Endothelial cell of umbilical vein (primary cell): ENCODE measurements around the gene ARHGAP45. TPM values are rescaled to one million over a fixed set of nuclear protein-coding genes. Genes with fewer than 3 reads are reported as not detected.

Source experiments
- BruUV-seq: library from RNA; stranded (reverse); fragments of 400-500 nt; replicated peaks from 2 replicates; lab custom pipeline; 2021; lab: Mats Ljungman, UMichigan
- CTCF ChIA-PET: fragments of 300-600, 350-600 bp; sonication (Branson Sonifier 250); formaldehyde crosslinking; loops from one replicate; lab custom pipeline; 2021; ENCODE audit warnings: antibody characterized with exemption, inconsistent platforms; lab: Charles Lee
- POLR2A ChIA-PET: fragments of 300-600, 350-600 bp; sonication (Branson Sonifier 250); formaldehyde crosslinking; loops from one replicate; lab custom pipeline; 2021; ENCODE audit warnings: antibody characterized with exemption, inconsistent platforms; lab: Charles Lee
- DNase-seq: peaks from one replicate; pipeline ENCODE4 v3.0.0-alpha.2; 2011; ENCODE audit warnings: low read depth, low spot score
- FAIRE-seq: peaks from 2 replicates; lab custom pipeline; 2011; peaks lifted over from hg19 to GRCh38; lab: Jason Lieb, UNC
- H2AFZ ChIP-seq: 2 replicates; pipeline ENCODE4 v1.6.0; 2012; ENCODE audit warnings: low read depth, low read length, control low read depth, inconsistent platforms
- H3K27ac ChIP-seq: 2 replicates; pipeline ENCODE4 v1.5.1; 2011; ENCODE audit warnings: low read depth, mild to moderate bottlenecking, control low read depth, low read length, moderate library complexity; ENCODE audit not compliant: insufficient read depth
- H3K27me3 ChIP-seq, 2 experiments: 2 replicates each; pipeline versions ENCODE4 v1.6.0 to v1.6.1; 2011; ENCODE audit warnings: low read length in 2 of 2, mixed read lengths in 1 of 2; ENCODE audit not compliant: control insufficient read depth in 2 of 2, insufficient read depth in 2 of 2
- H3K36me3 ChIP-seq, 2 experiments: 2 replicates in 1 of 2; 3 replicates in 1 of 2; pipeline ENCODE4 v1.5.1; 2011; ENCODE audit warnings: low read length in 2 of 2, mild to moderate bottlenecking in 1 of 2, moderate library complexity in 1 of 2; ENCODE audit not compliant: control insufficient read depth in 2 of 2, insufficient read depth in 2 of 2; ENCODE audit errors: extremely low read depth in 1 of 2
- H3K4me1 ChIP-seq: 3 replicates; pipeline ENCODE4 v1.5.1; 2011; ENCODE audit warnings: mild to moderate bottlenecking, low read length; ENCODE audit not compliant: control insufficient read depth, insufficient read depth; ENCODE audit errors: extremely low read depth
- H3K4me2 ChIP-seq: 2 replicates; pipeline ENCODE4 v1.6.1; 2011; ENCODE audit warnings: low read length, control low read depth, mixed read lengths; ENCODE audit not compliant: insufficient read depth
- H3K4me3 ChIP-seq, 3 experiments: fragments of 200-600 bp in 1 of 3; sonication (generic), shearing (Covaris generic) in 1 of 3; replicated peaks in 1 of 3; 2 replicates each; pipeline ENCODE4 v1.5.1; 2011 to 2016; ENCODE audit warnings: control low read depth in 3 of 3, low read length in 3 of 3, mild to moderate bottlenecking in 2 of 3, inconsistent platforms in 1 of 3, low read depth in 1 of 3, moderate library complexity in 1 of 3; ENCODE audit not compliant: insufficient read depth in 1 of 3
- H3K79me2 ChIP-seq: 2 replicates; pipeline ENCODE4 v1.6.0; 2012; ENCODE audit warnings: low read length, inconsistent platforms; ENCODE audit not compliant: control insufficient read depth, insufficient read depth
- H3K9ac ChIP-seq: replicated peaks from 2 replicates; pipeline ENCODE3; 2011; ENCODE audit warnings: low read length, control low read depth; ENCODE audit not compliant: insufficient read depth; ENCODE audit errors: extremely low read depth
- H3K9me1 ChIP-seq: replicated peaks from 3 replicates; pipeline ENCODE4 v1.6.0; 2011; ENCODE audit warnings: mild to moderate bottlenecking, low read length; ENCODE audit not compliant: control insufficient read depth, insufficient read depth; ENCODE audit errors: extremely low read depth
- H3K9me3 ChIP-seq: replicated peaks from 2 replicates; pipeline ENCODE4 v1.5.1; 2012; ENCODE audit warnings: low read length, inconsistent platforms; ENCODE audit not compliant: control insufficient read depth, insufficient read depth
- H4K20me1 ChIP-seq: replicated peaks from 2 replicates; pipeline ENCODE3; 2011; ENCODE audit warnings: mild to moderate bottlenecking, low read length; ENCODE audit not compliant: control insufficient read depth, insufficient read depth; ENCODE audit errors: extremely low read depth
- EZH2 ChIP-seq: IDR thresholded peaks from 2 replicates; pipeline ENCODE4 v1.6.1; 2012; ENCODE audit warnings: borderline replicate concordance, low read depth, mild to moderate bottlenecking, moderate library complexity, low read length, inconsistent platforms; ENCODE audit not compliant: severe bottlenecking
- FOS ChIP-seq: IDR thresholded peaks from 2 replicates; pipeline ENCODE4 v1.6.1; 2011; ENCODE audit warnings: mild to moderate bottlenecking, low read length, moderate library complexity, borderline replicate concordance; ENCODE audit not compliant: insufficient read depth
- GATA2 ChIP-seq: IDR thresholded peaks from 2 replicates; pipeline ENCODE4 v1.7.0; 2011; ENCODE audit warnings: low read depth, mild to moderate bottlenecking, moderate library complexity, mixed read lengths, low read length; ENCODE audit not compliant: insufficient read length, insufficient read depth
- JUN ChIP-seq: IDR thresholded peaks from 2 replicates; pipeline ENCODE4 v1.6.1; 2011; ENCODE audit warnings: borderline replicate concordance, low read depth; ENCODE audit not compliant: insufficient read length, insufficient read depth
- MYC ChIP-seq: IDR thresholded peaks from one replicate; pipeline ENCODE4 v1.6.1; 2011; ENCODE audit warnings: mild to moderate bottlenecking, low read depth, low read length
- POLR2A ChIP-seq: IDR thresholded peaks from 2 replicates; pipeline ENCODE4 v1.6.1; 2012; ENCODE audit warnings: low read depth, mild to moderate bottlenecking, control low read depth, low read length
- POLR2AphosphoS5 ChIP-seq: IDR thresholded peaks from 2 replicates; pipeline ENCODE4 v1.6.1; 2012; ENCODE audit warnings: low read depth, mild to moderate bottlenecking, control low read depth, low read length, moderate library complexity; ENCODE audit not compliant: insufficient read depth
- dilution Hi-C: fragments of 300-500 bp; cut with MboI; formaldehyde crosslinking; loops from one replicate; pipeline ENCODE4 v1.15.0; 2019; ENCODE audit warnings: low sequenced_read_pairs; ENCODE audit not compliant: extremely low pct_ligation_motif_present
- intact Hi-C: fragments of 100-400 bp; cut with micrococcal nuclease; formaldehyde crosslinking; loops from one replicate; pipeline ENCODE4 v1.10.0; 2022
- polyA plus RNA-seq, 4 experiments: library from polyadenylated mRNA; depleted of rRNA in 3 of 4; stranded (reverse) in 3 of 4; unstranded in 1 of 4; fragments of >200 nt; gene quantifications; 2 replicates each; pipeline versions ENCODE4 v1.2.1 to v1.2.3, GENCODE V29; 2011 to 2012; ENCODE audit warnings: missing spikeins in 1 of 4
- total RNA-seq: library from RNA; stranded (reverse); gene quantifications from 2 replicates; pipeline ENCODE4 v1.2.3, GENCODE V29; 2021
- TF ChIP-seq, protein P1 (sequence below), 2 donors: IDR thresholded peaks; 1 replicate in 1 of 2; 2 replicates in 1 of 2; pipeline ENCODE4 v1.5.1; 2011; ENCODE audit warnings: low read length in 2 of 2, mild to moderate bottlenecking in 2 of 2, moderate library complexity in 2 of 2, control low read depth in 1 of 2, inconsistent platforms in 1 of 2, low read depth in 1 of 2; ENCODE audit not compliant: insufficient read depth in 1 of 2; ENCODE audit errors: extremely low read depth in 1 of 2
- TF ChIP-seq, protein P2 (sequence below): IDR thresholded peaks from 2 replicates; pipeline ENCODE4 v1.6.1; 2011; ENCODE audit not compliant: insufficient read depth, insufficient read length

The ARHGAP45 gene
- total and polyA plus RNA-seq, 2 donors (not counting 3 experiments of a cell fraction or from before 2014, with no cell fraction given): 7.5 to 10.4 TPM

DNA sequence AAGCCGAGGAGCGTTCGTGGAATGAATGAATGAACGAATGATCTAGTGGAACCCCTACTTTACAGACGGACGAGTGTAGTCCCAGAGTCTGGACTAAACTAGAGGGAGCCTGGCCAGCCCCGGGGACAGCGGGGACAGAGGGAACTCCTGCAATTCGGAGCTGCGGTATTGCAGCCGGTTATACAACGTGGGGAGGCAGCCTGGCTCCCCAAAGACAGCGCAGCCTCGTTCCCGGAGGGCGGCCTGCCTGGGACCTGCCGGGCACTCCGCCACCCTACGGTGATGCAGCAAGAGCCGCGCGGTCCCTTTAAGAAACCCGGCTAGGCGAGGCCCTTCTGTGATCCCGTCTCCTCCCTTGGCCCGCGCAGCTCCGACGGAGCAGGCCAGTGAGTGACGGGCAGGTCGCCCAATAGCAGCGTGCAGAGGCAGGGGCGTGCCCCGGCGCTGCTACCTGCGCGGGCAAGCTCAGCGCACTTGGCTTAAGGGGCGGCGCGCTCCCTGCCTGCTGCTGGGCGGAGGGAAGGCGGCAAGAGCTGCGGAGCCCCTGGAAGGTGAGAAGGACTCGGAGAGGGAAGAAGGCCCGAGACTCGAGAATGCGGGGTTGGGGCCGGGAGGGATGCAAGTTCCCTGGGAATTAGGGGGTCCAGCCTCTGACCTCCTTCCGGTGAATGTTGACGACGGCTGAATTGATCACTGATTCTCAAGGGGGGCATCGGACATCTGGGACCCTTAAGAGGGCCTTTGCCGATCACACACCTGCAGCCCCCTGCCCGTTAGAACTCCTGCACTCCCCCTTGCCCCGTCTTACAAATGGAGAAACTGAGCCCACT, 27.1 kb upstream of the ARHGAP45 start, which contains the start of gene ABCA7:
Gene ABCA7 (plus strand): TSS at position 462 of the 830 bp plus-strand sequence. CDS start 1,255 bp downstream, outside the sequence.
- Histone ChIP-seq H3K36me3 (peaks cover 11 to 12% of the 10 kb centered on the region in 2 experiments), H3K4me1 (peaks cover 25% of the 10 kb centered on the region), H3K27me3 (no peaks in the 10 kb centered on the region), H3K79me2 (no peaks in the 10 kb centered on the region), H4K20me1 (no peaks in the 10 kb centered on the region), H3K4me2 (peak within 1 kb of the TSS; percentile 83), H3K9ac (no peak within 1 kb of the TSS), H3K4me3 (peak within 1 kb of the TSS; percentile 6 to 51 (median 51)), H2AFZ (peak within 1 kb of the TSS; percentile 55), H3K27ac (no peak within 1 kb of the TSS), H3K9me1 (no peaks in the 10 kb centered on the region), H3K9me3 (no peaks in the 10 kb centered on the region)
- POLR2A ChIA-PET: interaction anchor here (0.6 to 1.7 kb wide), 3 partner anchors 9 to 64 kb away, joined by 3 to 36 read pairs (median 3); partner anchors contain the start of gene CNN2
- no TSS peak for BruUV-seq
- TF ChIP-seq MYC (no peak), POLR2AphosphoS5 (peak; percentile 83), POLR2A (peak; percentile 44)
- peak; percentile 98 for DNase-seq
- dilution Hi-C loops: no loop called here
- FAIRE-seq: peak; percentile 93
- intact Hi-C loops: loop anchor here (2.0 kb wide), 1 partner anchor 55 kb away; the partner anchor contains the start of gene POLR2E
- CTCF ChIA-PET: interaction anchor here (0.8 to 2.7 kb wide), 4 partner anchors 11 to 27 kb away, joined by 3 to 10 read pairs (median 6); partner anchors contain the start of genes ARHGAP45, CNN2 and RNU6-2

DNA sequence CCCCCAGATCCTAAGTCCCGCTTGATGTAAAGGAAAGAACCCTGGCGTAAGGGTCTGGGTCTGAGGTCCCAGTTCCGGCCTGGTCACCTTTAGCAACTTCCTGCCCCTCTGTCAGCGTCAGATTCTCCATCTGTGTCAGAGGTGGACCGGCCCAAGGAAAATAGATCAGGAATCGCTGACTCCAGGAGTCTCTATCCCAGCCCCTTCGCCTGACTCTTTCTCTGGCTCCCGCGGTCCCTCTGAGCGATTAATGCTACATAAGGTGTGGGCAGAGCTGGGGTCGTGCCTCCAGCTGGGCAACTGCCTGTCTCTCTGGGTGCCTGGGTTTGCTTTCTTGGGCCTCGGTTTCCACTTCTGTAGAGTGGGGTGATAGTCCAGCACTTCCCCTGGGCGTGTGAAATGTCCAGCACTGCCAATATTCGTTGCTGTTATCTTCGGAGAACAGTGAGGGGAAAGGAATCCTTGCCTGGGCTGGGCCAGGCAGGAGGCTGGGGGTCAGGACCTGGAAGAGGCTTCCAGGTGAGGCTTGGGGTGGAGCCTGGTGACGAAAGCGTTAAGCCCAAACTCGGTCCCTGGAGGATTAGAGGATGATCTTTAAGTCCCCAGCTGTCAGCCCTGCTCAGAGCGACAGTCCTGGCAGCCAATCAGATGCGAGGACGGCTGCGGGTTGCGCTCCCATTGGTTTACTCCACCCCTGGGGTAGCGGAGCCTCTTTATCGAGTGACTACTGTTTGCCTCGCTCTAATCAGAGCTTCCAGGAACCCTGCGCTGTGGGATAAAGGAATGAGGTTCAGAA, 26.3 kb upstream of the ARHGAP45 start:
- no peaks in the 10 kb centered on the region for H3K9me3 ChIP-seq
- dilution Hi-C loops: no loop called here
- no peaks in the 10 kb centered on the region for H3K9me1 ChIP-seq
- ChIA-PET POLR2A (interaction anchor here (0.6 to 1.7 kb wide), 4 partner anchors 8 to 64 kb away, joined by 3 to 36 read pairs (median 3); partner anchors contain the start of gene CNN2), CTCF (interaction anchor here (0.7 to 2.7 kb wide), 3 partner anchors 12 to 26 kb away, joined by 3 to 10 read pairs (median 3); partner anchors contain the start of gene ARHGAP45)
- H3K4me1 ChIP-seq: peaks cover 25% of the 10 kb centered on the region
- no peaks in the 10 kb centered on the region for H3K27me3 ChIP-seq
- no peaks in the 10 kb centered on the region for H4K20me1 ChIP-seq
- peak overlapping the region; percentile 6 to 51 (median 51) for H3K4me3 ChIP-seq
- BruUV-seq: no TSS peak
- H2AFZ ChIP-seq: peak overlapping the region; percentile 55
- H3K27ac ChIP-seq: no peak overlapping the region
- intact Hi-C loops: loop anchor here (2.0 kb wide), 1 partner anchor 54 kb away; the partner anchor contains the start of gene POLR2E
- H3K4me2 ChIP-seq: peak overlapping the region; percentile 83
- FAIRE-seq (peak; percentile 99), DNase-seq (peak; percentile 90)
- H3K9ac ChIP-seq: no peak overlapping the region
- TF ChIP-seq JUN (no peak), MYC (no peak), GATA2 (no peak), POLR2AphosphoS5 (no peak), POLR2A (no peak), EZH2 (no peak), FOS (no peak)
- TF ChIP-seq, protein P1, sequence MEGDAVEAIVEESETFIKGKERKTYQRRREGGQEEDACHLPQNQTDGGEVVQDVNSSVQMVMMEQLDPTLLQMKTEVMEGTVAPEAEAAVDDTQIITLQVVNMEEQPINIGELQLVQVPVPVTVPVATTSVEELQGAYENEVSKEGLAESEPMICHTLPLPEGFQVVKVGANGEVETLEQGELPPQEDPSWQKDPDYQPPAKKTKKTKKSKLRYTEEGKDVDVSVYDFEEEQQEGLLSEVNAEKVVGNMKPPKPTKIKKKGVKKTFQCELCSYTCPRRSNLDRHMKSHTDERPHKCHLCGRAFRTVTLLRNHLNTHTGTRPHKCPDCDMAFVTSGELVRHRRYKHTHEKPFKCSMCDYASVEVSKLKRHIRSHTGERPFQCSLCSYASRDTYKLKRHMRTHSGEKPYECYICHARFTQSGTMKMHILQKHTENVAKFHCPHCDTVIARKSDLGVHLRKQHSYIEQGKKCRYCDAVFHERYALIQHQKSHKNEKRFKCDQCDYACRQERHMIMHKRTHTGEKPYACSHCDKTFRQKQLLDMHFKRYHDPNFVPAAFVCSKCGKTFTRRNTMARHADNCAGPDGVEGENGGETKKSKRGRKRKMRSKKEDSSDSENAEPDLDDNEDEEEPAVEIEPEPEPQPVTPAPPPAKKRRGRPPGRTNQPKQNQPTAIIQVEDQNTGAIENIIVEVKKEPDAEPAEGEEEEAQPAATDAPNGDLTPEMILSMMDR (IDR thresholded peaks at IDR 0.05; ENCODE audit: extremely low read depth in 1 of 2, insufficient read depth in 1 of 2, low read depth in 1 of 2, low read length in 2 of 2): no peak
- TF ChIP-seq, protein P2, sequence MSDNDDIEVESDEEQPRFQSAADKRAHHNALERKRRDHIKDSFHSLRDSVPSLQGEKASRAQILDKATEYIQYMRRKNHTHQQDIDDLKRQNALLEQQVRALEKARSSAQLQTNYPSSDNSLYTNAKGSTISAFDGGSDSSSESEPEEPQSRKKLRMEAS: no peak
- H3K79me2 ChIP-seq: no peaks in the 10 kb centered on the region
- peaks cover 7 to 8% of the 10 kb centered on the region in 2 experiments for H3K36me3 ChIP-seq
